GM18511 (cell line): ENCODE measurements around the gene SCN9A.
A peak's percentile ranks its signal among the peaks of the same experiment; 100 is the strongest.
"Not testable (repeated sequence)": the region's sequence is repeated elsewhere in the genome, so short reads cannot be mapped to it uniquely, and the experiment has no call there.

ENCODE experiments used
- ATAC-seq: cut with Tn5 transposase; IDR thresholded peaks from one replicate; pipeline ENCODE4 v1.9.1; 2021; ENCODE audit warnings: mild to moderate bottlenecking, moderate library complexity; ENCODE audit not compliant: unreplicated experiment

The SCN9A gene

DNA sequence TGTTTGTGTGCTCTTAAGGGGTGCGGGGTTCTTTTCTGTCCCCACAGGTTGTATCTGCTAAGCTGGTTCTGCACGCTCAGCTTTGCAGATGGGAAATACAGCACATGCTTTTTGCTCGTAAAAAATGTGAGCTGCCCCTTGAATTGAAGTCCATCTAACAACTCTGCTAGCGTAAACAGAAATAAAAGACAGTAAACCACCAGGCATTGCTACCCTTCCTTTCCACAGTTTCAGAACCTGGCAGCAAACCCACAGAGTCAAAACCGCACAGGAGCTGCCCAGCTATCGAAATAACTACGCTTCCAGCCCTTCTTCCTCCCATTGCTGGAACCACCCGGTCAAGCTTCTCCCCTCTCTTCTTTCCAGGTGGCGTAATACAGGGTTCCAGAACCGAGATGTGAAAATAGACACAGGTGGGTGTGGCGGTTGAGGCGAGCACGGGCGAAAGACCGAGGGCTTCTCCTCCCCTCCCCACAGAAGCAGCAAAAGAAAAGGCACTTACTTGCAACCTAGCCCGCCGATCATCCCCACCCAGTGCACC is 479 bp downstream of the SCN9A start:
- peak; percentile 39 for ATAC-seq

DNA sequence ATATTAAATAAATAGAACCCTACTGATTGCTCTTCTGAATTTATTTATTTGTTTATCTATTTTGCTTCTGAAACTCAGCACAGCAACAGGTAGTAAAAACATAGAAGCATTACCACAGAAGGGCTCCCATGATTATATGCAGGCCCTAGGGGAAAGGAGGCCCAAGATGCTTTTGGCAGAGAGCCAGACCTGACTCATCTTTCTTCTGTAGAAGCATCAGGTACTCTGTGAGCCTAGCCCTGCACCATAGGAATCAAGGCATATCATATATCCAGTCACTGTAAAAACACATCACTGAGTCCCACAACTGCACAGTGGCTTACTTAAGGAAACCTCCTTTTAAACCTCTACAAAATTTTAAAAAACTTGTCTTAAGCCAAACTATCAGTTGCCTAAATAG is 1.8 kb downstream of the SCN9A start:
- no peak for ATAC-seq

DNA sequence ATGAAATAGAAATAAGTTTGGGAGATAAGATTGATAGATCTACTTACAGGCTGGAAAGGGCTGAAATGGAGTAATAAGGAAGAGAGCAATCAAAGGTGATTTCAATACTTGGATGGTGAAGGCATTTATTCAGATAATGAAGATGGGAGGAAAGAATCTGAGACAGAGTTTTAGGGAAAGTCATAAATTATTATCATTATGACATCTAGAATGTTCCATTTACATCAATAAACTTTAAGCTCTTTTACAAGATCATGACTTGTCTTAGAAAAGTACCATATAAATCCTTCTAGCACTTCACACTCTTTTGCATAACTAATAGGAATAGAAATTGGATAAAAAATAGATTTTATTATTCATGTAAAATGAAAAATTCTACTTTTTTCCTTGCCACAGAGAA is 2.2 kb downstream of the SCN9A start:
- no peak for ATAC-seq

DNA sequence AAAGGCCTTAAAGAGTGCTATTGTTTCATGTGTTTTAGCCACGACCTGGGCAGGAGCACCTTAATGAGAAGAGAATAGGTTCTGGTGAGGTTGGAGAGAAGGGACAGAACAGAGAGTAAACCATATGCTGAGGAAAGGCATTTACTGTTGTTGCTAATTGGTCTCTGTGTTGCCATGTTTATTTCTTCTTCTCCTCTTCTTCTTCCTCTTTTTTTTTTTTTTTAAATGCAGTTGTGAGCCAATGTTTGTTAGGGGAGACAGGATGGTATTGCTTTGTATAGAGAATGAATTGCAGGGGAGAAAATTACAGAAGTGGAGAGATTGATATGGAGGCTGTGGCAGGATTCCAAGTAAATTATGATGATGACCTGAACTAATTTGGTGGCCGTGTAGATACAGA is 2.6 kb downstream of the SCN9A start:
- ATAC-seq = no peak

DNA sequence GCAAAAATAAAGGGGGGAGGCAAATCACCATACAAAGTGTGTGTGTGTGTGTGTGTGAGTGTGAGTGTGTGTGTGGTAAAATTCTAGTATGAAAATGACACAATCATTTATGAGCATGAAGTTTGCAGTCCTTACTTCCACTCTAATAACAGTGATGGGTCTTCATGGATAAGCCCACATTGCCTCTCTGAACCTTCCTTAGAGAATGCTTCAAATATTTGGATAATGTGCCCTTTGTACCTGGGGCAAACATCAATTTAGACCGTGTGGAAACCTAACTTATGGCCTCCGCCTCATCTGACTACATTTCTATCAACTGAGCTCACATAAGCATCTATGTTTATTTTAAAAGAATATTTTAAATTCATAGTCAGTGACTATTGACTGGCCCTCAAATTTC is 3.7 kb downstream of the SCN9A start:
- no peak for ATAC-seq

DNA sequence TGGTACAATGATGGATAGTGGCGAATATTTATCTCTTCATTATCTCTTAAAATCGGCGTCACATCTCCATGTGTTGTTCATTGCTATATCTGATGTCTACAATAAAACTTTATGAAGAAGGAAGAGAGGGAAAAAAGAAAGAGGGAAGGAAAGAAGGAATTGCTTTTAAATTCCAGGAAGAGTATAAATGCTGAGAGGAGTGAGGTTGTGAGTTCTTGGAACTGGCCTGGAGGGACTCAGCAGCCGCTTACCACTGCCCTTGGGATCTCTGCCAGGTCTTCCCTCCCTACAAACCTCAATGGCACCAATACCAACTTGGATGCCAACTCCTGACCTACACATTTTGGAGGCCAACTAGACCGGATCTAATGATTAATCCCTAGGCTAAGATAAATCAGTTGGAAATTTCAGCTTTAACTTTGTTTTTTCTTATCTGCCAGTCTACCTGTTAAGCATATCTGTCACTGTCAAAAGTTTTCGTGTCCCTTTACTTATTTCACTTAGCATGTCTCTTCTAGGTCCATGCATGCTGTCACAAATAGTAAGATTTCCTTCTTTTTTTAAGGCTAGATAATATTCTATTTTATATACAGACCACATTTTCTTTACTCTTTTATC is 9.8 kb downstream of the SCN9A start:
- ATAC-seq = no peak

DNA sequence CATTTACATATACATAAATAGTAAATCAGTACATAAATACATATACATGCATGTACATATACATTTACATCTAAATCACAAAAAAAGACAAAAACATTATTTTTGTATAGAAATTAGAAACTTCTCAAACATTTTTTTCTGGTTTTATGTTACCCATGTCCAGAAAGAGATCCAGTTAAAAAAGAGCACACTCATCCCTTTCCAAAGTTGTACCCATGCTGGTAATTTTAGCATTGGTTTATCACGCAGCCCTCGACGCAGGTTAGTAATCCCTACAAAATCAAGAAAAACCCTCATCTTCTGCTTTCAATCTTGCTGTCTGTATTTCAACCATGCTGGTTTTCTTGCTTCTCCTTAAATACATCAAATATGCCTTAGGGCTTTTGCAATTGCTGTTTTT is 10.5 kb downstream of the SCN9A start:
- no peak for ATAC-seq

- ATAC-seq = no peak
Measured at GRCh38 chr2:166364476-166365161, 11.1 kb downstream of the SCN9A start.

- ATAC-seq = peak; percentile 63
Measured at GRCh38 chr2:166361351-166362153, 14.2 kb downstream of the SCN9A start.

- no peak for ATAC-seq
Measured at GRCh38 chr2:166360906-166361305, 14.8 kb downstream of the SCN9A start.

- no peak for ATAC-seq
Measured at GRCh38 chr2:166360426-166360825, 15.3 kb downstream of the SCN9A start.

GRCh38 chr2:166357950-166358321 is 17.8 kb downstream of the SCN9A start:
- not testable (repeated sequence) for ATAC-seq

GRCh38 chr2:166357068-166357949 is 18.4 kb downstream of the SCN9A start:
- no peak for ATAC-seq

- no peak for ATAC-seq
Measured at GRCh38 chr2:166351319-166351718, 24.4 kb downstream of the SCN9A start.

- no peak for ATAC-seq
Measured at GRCh38 chr2:166350525-166350924, 25.2 kb downstream of the SCN9A start.

DNA sequence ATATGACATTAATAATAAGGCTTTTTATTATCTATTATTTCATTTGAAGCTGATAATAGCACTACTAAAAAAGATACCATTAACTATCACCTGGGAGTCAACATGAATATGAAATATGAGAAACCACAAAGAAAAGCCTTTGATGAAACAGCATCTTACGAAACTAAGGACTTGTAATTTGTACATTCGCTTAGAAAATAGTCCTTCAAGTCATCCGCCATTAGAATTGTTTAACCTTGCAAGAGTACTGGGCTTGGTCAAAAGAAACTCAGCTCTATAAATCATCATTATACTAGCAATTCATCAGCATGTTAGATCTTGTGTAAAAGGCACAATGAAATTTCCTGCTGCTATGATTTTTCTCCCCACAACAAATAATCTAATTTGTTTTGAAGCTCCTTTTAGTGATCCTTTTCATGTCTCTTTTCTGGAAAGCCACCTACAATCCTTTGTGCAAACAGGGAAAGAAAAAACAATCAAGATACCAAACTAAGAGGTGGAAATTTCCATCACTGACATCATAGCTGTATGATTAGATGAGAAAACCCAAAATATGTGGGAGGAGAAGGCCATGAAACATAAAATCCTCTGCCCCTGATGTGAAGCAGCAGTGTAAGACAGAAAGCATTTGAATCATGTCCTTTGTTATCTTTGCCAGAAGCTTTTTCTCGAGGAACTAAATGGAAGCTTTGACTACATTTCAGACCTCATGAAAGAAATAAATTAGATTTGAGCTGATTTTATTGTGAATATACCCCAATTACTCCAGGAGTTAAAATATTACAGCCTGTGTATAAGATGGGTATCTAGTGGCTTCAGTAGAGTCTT is 31.2 kb downstream of the SCN9A start:
- no peak for ATAC-seq

DNA sequence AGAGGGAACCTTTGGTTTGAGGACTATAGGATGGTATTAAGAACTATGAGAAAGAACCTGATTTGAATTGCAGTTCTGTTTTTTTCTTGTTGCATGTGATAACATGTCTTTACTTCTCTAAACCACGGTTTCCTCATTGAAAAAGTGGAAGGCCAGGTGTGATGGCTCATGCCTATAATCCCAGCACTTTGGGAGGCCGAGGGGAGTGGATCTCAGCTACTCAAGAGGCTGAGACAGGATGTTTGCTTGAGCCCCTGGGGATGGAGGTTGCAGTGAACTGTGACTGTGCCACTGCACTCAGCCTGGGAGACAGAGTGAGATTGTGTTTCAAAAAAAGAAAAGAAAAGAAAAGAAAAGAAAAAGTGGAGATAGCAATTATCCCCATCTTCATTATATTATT is 32.3 kb downstream of the SCN9A start:
- no peak for ATAC-seq

GRCh38 chr2:166341426-166341825 is 34.3 kb downstream of the SCN9A start:
- ATAC-seq = no peak

DNA sequence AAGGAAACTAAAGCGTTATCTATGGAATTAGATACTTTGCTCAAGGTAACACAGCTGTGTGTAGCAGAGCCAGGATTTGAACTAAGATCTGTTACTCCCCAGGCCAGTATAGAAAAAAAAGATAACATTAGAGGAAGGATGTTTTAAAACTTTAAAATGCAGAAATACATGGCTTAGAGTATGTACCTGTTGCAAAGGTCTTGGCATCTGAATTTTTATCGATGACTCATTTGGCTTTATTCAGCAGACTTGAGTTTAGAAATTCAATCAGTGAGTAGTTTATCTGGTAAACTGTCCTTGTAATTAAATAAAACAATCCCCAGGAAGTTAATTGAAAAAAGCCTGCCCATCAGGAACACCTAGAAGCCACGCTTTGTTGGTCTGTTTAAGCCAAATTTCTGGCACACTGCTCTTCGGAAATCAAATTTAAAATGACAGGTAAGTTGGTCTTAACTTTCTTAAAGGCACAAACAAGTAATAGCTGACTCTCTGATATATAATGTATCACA is 36.9 kb downstream of the SCN9A start:
- ATAC-seq = no peak

- no peak for ATAC-seq
Measured at GRCh38 chr2:166337932-166338331, 37.8 kb downstream of the SCN9A start.
